GM12874 (cell line): Measurements from ENCODE around the gene PCNX2.

Source experiments
- TF ChIP-seq, protein P1 (sequence below): IDR thresholded peaks from 2 replicates; pipeline ENCODE4 v1.5.1; 2011; ENCODE audit warnings: low read depth, mild to moderate bottlenecking, control low read depth, low read length, moderate library complexity; ENCODE audit not compliant: insufficient read depth

The PCNX2 gene

DNA sequence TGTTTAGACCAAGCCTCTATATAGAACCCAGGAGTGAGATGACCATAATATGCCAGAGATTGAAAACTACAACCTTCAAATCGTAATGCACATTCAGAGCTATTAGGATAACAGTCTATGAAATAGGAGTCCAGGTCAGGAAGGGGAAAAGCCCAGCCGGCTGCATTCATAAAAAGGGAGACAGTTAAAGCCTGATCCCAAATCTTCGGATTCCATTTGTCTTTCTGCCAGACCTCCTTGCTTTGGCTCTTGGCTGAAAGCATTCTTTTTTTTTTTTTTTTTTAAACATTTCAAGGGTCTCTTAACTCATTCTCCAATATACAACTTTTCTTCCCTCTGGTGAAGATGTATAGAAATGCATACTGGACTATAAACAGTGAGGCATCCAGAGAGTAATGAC, 264.0 kb downstream of the PCNX2 start:
- TF ChIP-seq, protein P1, sequence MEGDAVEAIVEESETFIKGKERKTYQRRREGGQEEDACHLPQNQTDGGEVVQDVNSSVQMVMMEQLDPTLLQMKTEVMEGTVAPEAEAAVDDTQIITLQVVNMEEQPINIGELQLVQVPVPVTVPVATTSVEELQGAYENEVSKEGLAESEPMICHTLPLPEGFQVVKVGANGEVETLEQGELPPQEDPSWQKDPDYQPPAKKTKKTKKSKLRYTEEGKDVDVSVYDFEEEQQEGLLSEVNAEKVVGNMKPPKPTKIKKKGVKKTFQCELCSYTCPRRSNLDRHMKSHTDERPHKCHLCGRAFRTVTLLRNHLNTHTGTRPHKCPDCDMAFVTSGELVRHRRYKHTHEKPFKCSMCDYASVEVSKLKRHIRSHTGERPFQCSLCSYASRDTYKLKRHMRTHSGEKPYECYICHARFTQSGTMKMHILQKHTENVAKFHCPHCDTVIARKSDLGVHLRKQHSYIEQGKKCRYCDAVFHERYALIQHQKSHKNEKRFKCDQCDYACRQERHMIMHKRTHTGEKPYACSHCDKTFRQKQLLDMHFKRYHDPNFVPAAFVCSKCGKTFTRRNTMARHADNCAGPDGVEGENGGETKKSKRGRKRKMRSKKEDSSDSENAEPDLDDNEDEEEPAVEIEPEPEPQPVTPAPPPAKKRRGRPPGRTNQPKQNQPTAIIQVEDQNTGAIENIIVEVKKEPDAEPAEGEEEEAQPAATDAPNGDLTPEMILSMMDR, result no peak

DNA sequence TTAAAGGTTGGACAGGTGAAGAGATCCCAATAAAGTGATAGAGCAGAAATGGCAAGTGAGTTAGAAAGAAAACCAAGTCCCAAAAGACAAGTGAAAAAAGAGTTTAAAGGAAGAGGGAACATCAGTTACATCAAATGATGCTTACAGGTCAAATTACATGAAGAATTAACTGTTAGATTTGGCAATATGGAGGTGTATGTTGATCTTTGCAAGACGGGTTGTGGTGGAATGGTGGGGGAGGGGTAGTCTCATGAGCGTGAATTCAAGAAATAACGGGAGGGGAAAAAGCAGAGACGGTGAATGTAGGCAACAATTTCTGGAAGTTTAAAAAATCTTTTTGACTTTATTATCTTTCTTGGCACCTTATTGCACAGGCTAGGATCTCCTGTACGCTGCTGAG, 268.5 kb downstream of the PCNX2 start:
- TF ChIP-seq, protein P1, result no peak

DNA sequence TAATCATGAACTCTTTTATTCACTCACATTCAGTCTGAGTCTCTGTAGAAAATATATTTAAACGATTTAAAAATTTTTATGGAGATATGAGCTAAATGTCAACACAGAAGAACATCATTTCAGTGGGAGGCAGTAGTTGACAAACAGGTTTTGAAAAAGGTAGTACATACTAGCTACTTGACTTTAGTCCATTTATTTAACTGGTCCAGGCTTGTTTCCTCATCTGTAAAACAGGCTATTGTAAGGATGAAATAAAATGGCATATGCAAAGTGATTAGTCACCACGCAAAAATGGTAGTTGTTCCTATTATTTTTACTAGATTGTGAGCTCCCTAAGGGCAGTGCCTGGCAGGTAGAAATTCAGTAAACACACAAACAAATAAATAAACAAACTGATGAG, 270.0 kb downstream of the PCNX2 start:
- TF ChIP-seq, protein P1, result no peak

DNA sequence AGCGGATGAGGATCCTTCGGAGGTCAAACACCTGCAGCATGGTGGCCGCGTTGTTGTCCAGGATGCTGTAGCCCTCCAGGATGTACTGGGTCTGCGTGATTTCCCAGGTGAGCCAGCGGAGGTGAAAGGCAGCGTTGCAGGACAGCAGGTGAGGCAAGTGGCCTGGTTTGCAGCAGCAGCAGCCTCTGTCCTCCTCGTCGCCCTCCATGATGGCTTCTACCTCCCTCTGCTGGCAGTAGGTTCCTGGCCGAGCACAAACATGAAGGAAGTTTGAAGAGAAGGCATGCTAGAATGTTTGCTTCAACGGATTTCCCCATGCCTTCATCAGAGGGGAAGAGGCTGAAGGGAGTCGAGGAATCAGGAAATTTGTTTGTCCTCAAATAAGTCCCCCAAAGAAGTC, 270.4 kb downstream of the PCNX2 start:
- TF ChIP-seq, protein P1, result peak; percentile 15; the same call in 1 of the 2 replicates

DNA sequence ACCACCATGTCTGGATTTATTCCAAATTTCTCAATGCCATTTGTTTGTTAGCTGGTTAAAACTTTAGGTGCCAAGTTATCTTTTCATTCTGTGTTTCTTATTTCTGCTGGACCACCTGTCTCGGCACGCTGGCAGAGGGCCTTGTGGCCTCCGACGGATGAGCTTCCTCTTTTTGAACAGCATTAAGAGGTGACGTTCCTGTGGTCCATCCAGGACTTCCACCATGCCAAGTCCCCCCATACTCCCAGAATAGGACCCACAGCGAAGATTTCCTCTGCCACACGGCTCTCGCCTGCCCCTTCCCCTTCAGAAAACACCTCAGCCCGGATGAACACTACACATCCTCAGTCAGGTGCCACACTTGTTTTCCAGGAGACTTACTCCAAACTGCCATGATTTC, 271.3 kb downstream of the PCNX2 start:
- TF ChIP-seq, protein P1, result no peak

DNA sequence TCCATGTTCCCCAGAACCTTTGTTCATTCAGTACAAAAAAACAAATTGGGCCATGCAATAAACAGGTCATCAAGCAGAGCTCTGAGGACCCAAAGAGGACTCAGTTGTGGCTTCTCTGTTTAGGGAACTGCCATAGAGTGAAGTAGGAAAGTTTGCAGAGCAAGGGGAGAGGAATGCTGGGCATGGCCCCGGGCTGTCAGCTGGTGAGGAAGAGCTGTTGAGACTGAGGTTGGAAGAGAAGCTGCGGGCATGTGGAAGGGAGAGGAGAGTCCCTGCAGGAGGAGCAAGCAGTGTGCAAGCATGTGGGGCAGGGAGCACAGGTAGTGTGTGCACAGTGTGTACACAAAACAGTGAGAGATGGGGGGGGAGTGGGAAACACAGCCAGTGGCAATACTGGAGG, 273.3 kb downstream of the PCNX2 start:
- TF ChIP-seq, protein P1, result no peak

DNA sequence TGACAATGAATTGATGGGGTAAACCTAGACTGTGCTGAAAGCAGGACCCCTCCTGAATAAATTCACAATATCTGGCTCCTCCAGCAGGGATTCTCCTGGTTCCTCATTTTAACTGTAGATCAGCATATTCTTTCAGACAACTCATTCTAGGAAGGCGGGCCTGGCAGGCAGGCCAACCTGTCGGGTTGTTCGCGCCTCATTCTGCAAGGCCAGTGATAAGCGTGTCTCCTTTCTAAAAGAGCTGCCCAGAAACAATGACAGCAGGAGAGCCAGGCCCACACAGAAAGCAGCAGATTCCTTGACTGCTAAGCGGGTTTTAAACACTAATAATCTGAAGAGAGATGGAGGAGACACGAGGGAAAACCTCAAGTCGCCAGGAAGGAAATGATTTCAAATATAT, 275.1 kb downstream of the PCNX2 start:
- TF ChIP-seq, protein P1, result no peak

DNA sequence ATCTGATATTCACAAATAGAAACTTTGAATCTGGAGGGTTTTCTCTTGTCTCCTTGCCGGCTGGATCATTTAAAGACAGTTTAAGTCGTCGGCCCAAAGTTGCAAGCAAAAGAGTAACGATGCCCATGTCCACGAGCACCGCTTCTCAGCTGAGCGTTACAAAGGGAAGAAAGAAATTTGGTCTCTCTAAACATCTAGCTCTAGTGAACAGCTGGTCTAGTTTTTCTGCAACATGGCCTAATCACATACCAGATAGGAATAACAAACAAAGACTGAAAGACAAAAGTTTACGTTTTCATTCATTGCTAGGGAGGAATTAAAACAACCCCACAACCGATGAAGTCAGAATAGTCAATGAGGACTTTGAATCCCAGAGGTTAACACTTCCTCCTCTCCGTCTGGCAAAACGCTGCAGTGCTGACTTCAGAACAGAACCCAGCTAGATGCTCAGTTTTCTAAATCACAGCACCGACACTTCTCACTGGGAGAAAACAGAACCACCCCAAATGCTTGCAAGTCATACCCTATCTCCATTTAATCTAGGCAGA, 275.7 kb downstream of the PCNX2 start:
- TF ChIP-seq, protein P1, result no peak
